Stimulated activated CD4-positive, alpha-beta T cell treated with anti-CD3 and anti-CD28 coated beads, Interleukin-1b, Interleukin-23, amount 100 ng/mL, for 48 hours (primary cell): Measurements from ENCODE around the gene NPM1.
"Not testable (repeated sequence)": the region's sequence is repeated elsewhere in the genome, so short reads cannot be mapped to it uniquely, and the experiment has no call there.

Experiments
- DNase-seq: peaks from one replicate; pipeline ENCODE4 v3.0.0-alpha.2; 2020

The NPM1 gene

DNA sequence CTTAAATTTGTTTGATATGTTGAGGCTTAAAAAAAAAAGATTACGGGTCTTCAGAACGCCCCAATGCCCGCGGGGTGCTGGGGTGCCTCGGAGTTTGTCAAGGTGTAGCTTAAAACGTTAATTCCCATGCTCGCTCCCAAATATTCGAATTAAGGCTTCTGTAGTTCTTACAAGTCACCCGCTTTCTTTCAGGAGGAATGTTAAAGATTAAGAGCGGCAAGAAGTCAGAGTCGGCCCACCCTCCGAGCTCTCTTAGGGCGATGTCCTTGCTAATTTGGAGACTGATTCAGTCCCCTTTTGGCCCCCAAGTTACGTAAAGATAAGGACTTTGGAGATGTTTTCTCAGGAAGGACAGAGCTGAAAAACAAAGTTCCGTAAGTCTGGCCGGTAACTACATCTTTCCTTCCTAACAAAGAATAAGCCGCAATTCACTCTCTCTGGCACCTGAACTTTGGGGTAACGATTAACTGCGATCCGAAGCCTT, 746 bp upstream of the NPM1 start:
- DNase-seq, result no peak

DNA sequence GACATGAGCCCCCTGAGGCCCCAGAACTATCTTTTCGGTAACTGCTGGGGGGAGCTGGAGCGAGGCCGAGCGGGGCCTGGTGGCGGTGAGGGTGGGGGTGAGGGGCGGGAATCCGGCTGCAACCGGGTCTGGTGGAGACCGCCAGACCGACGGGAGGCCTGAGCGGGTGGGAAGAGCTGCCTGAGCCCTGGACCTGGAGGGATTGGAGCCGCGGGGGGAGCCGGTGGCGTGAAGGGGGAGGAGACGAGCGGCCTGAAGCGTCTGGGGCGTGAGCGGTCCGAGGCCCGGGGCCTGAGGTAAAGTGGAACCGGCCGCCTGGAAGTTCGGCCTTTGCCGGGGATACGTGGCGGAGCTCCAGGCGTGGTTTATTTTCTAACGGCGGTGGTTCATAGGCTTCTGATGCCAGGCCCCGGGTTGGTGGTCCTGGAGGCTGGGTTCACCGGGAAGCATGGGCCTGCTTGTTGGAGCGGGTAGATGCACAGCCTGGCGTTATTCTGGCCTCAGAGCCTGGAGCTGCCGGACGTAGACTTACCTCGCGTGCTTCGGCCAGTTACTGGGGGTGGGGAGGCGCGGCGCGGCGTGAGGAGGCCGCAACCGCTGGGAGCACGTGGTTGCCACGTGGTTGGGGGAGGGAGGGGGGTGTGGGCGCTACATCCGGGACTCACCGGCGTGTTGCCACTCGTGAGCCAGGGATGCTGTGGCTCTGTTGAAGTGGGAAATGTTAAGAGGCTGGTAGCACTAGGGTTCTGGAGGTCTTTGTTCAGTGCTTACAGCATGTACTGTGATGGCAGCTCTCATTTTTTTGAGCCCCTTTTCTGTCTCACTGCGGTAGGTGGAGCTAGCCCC, 544 bp downstream of the NPM1 start:
- DNase-seq, result peak; percentile 83

DNA sequence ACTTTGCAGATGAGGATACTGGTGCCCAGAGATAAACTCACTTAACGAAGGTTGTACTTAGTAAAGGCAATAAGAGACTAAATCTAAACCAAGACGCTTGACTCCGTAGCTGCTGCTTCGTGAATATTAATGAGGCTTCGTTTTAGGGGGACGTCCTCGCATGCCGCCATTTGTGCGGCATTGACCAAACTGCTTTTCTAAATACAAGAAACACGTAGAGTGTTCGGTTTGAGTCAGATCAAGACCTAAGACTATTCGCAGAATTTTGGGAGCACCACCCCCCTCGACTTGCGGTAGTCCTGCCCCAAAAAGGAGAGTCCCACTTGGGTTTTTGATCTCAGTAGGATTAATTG, 1.1 kb downstream of the NPM1 start:
- peak; percentile 56 for DNase-seq

DNA sequence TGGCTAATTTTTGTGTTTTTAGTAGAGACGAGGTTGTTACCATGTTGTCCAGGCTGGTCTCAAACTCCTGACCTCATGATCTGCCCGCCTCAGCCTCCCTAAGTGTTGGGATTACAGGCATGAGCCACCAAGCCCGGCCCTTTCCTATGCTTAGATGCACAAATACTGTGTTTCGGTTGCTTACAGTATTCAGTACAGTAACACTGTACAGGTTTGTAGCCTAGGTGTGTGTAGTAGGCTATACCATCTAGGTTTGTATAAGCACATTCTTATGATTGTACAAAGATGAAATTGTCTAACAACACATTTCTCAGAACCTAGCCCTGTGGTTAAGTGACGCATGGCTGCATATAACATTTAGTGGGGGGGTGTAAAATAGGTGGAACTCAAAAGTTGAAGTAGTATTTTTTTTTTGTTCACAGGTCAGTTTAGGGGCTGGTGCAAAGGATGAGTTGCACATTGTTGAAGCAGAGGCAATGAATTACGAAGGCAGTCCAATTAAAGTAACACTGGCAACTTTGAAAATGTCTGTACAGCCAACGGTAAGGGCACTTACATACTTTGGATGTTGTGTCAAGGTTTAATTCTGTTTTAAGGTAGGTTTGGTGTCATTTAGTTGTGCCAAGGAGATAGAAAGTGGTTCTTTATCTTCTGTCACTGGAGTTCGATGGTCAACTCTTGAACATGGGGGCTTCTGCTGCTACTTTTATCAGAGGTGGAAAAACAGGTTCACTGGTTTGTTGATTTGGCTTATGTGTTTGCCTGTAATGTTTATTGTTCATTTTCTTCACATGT, 3.4 kb downstream of the NPM1 start:
- DNase-seq, result no peak

DNA sequence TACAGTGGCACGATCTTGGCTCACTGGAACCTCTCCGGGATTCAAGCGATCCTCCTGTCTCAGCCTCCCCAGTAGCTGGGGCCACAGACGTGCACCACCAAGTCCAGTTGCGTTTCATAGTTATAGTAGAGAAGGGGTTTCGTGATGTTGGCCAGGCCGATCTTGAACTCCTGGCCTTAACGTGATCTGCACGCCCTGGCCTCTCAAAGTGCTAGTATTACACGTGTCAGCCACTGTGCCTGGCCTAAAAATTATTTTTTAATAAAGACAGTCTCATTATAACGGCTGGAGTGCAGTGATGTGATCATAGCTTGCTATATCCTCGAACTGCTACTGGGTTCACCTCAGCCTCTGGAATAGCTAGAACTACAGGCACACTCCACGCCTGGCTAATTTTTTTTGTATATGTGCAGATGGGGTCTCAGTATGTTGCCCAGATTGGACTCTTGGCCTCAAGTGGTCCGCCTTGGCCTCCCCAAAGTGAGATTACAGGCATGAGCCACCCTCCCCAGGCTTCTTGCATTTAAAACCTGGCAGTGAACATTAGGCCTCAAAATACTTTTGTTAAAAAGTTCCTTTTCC, 4.4 kb downstream of the NPM1 start:
- no peak for DNase-seq

DNA sequence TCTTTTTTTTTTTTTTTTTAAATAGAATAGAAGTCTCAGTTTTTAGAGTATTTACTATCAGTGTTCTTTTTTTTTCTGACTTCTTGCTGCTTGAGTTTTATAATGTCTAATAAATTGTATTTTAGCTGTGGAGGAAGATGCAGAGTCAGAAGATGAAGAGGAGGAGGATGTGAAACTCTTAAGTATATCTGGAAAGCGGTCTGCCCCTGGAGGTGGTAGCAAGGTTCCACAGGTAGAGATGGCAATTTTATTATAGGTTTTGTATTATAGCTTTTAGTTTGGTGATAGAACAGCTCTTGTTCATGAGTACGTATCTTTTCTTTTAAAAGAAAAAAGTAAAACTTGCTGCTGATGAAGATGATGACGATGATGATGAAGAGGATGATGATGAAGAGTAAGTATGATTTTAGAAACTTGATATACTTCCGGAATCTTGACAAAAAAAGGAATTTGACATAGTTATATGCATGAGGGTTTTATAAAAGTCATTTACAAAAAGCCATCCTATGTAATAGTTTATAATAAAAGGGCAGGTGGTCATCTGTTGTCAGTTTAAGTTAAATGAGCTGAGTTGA, 5.0 kb downstream of the NPM1 start:
- no peak for DNase-seq

DNA sequence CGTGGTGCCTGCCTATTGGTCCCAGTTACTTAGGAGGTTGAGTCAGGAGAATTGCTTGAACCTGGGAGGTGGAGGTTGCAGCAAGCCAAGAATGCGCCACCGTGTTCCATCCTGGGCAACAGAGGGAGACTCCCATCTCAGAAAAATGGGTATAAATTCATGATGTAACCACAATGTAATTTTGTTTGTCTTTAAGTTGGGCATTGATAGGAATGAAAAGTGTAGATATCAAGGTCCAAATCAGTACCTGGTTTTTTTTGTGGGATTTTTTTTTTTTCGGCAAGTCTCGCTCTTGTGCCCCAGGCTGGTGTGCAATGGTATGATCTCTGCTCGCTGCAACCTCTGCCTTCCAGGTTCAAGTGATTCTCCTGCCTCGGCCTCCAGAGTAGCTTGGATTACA, 7.4 kb downstream of the NPM1 start:
- DNase-seq, result no peak

DNA sequence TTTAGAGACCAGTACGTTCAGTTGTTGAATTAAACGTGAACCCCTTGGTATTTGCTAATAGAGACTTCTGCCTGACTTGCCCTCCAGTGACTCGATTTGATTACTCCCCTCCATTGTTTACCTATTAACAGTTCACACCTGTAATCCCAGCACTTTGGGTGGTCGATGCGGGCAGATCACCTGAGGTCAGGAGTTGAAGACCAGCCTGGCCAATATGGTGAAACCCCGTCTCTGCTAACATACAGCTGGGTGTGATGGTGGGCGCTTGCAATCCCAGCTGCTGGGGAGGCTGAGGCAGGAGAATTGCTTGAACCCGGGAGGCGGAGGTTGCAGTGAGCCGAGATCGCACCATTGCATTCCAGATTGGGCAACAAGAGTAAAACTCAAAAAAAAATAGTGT, 8.9 kb downstream of the NPM1 start:
- not testable (repeated sequence) for DNase-seq

DNA sequence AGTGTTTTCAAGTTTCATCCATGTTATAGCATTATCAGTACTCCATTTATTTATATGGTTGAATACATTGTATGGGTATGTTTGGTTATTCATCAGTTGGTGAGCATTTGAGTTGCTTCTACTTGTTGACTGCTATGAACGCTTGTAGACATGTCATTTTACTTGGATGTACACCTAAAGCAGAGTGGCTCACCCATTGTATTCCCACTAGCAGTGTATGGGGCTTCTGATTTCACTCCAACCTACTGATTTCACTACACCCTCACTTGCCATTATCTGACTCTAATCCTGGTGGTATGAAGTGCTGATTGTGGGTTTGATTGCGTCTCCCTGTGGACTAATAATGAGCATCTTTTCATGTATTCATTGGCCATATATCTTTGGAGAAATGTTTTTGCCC, 9.5 kb downstream of the NPM1 start:
- no peak for DNase-seq

DNA sequence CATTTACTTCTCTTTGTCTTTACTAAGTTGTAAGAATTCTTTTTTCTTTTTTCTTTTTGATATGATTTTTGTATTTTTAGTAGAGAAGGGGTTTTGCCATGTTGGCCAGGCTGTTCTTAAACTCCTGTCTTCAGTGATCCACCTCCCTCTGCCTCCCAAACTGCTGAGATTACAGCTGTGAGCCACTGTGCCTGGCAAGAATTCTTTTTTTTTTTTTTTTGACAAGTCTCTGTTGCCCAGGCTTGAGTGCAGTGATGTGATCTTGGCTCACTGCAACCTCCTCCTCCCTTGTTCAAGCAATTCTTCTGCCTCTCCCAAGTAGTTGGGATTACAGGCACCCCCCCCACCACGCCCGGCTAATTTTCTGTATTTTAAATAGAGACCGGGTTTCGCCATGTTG, 9.9 kb downstream of the NPM1 start:
- DNase-seq, result no peak

DNA sequence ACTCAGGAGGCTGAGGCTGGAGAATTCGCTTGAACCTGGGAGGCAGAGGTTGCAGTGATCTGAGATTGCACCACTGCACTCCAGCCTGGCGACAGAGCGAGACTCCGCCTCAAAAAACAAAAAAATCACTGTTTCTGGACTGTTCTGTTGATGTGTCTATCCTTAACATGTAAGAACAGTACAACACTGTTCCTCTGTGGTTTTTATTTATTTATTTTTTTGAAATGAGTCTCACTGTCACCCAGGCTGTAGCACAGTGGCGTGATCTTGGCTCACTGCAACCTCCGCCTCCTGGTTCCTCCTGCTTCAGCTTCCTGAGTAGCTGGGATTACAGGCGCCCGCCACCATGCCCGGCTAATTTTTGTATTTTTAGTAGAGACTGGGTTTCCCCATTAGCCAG, 11.0 kb downstream of the NPM1 start:
- DNase-seq, result not testable (repeated sequence)

DNA sequence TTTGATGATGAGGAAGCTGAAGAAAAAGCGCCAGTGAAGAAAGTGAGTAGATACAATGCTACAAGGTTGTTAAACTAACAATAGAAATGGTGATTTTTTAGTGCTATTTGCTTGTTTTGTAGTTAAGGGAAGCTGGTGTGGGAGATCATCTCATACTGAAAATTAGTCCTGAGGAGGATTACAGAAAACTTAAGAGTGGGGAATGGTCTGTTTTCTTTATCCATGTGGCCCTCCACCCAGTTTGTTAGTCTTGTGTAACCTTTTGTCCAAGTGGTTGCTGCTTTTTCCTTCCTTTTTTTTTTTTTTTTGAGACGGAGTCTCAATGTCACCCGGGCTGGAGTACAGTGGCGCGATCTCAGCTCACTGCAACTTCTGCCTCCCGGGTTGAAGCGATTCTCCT, 12.5 kb downstream of the NPM1 start:
- DNase-seq, result no peak

DNA sequence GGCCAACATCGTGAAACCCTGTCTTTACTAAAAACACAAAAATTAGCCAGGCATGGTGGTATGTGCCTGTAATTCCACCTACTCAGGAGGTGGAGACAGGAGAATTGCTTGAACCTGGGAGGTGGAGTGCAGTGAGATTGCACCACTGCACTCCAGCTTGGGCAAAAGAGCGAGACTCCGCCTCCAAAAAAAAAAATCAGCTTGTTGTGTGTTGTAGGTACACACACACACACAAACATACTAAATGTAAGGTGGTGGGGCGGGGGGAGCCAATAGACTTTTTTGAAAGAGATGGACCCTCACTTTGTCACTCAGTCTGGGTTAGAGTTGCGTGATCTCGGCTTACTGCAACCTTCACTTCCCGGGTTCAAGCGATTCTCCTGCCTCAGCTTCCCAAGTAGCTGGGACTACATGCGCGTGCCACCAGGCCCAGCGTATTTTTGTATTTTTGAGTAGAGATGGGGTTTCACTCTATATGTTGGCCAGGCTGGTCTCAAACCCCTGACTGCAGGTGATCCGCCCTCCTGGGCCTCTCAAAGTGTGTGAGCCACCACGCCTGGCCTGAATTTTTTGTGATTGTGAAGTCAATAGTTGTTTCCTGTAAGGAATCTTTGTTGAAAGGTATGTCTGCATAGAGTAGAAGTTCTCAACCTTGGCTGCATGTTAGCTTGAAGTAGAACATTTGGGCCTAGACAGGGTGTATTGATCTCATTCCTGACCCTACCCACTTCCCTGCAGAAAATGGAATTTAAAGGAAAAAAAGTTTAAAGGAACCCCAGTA, 13.7 kb downstream of the NPM1 start:
- no peak for DNase-seq

DNA sequence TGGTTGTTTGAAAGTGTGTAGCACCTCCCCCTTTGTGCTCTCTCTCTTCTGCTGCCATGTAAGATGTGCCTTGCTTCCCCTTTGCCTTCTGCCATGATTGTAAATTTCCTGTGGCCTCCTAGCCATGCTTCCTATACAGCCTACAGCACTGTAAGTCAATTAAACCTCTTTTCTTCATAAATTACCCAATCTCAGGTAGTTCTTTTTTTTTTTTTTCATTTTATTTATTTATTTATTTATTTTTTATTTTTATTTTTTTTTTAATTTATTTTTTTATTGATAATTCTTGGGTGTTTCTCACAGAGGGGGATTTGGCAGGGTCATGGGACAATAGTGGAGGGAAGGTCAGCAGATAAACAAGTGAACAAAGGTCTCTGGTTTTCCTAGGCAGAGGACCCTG, 15.1 kb downstream of the NPM1 start:
- DNase-seq, result not testable (repeated sequence)

DNA sequence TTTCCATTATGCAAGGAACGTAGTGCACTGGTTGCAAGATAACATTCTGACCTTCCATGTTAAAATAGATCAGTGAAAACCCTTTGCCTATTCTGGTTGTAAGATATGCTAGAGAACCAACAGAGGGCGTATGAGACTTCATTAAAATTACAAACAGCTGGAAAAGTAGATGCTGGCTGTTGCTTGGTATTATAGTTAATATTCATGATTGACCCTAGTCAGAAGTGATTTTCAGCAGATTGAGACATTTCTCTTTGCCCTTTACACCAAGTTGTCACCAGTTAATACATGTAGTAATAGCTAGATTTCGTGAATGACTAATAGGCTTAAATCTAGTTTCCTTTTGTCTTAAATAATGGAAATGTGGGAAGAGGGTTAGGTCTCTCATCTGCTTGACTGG, 18.0 kb downstream of the NPM1 start:
- DNase-seq, result no peak

DNA sequence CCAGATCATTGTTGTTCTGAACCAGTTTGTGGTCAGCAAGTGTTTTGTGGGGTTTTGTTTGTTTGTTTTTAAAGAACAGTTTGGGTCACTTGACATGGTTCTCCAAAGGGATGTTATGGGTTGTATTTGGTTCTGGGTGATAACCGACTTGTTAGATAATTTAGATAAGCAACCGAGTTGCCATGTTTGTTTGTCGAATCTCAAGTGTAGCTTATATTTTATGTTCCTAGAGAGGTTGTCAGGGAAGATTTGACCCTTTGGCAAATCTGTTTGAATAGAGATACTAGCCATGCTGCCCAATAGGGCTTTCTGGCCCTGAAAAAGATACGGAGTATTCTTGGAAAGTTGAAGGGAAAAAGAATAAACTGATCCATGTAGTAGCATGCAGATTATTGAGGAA, 19.6 kb downstream of the NPM1 start:
- no peak for DNase-seq

DNA sequence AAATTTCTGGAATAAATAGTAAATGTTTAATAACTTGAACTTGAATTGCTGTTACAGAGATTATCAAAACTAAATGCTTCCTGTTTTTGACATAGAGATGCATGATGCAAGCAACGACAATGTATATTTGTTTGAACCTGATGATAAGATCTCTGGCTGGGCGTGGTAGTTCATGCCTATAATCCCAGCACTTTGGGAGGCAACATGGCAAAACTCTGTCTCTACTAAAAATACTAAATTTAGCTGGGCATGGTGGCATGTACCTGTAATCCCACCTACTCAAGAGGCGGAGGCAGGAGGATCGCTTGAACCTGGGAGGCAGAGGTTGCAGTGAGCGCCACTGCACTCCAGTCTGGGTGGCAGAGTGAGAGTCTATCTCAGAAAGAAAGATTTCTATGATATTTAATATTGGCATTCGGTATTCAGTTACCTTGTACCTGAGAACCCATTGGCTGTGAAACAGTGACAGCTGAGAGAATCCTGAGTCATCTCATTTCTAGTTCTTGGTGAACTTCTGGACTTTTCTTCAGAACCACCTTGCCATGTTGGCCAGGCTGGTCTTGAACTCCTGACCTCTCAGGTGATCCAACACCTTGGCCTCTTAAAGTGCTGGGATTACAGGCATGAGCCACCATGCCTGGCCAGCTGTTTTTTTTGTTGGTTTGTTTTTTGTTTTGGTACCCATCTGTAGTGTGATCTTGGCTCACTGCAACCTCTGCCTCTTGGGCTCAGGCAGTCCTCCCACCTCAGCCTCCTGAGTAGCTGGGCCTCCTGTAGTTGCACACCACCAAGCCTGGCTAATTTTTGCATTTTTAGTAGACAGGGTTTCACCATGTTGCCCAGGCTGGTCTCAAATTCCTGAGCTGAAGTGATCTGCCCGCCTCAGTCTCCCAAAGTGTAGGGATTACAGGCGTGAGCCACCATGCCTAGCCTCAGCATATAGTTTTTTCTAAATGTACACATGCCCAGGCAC, 21.8 kb downstream of the NPM1 start:
- no peak for DNase-seq

DNA sequence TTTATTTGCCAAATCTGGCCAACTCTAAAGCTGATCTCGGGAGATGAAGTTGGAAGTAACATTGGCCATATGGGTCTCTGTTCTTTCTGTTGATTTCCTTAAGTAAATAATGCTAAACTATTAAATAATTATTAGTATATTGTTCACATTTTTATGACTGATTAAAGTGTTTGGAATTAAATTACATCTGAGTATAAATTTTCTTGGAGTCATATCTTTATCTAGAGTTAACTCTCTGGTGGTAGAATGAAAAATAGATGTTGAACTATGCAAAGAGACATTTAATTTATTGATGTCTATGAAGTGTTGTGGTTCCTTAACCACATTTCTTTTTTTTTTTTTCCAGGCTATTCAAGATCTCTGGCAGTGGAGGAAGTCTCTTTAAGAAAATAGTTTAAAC, 22.5 kb downstream of the NPM1 start:
- no peak for DNase-seq

DNA sequence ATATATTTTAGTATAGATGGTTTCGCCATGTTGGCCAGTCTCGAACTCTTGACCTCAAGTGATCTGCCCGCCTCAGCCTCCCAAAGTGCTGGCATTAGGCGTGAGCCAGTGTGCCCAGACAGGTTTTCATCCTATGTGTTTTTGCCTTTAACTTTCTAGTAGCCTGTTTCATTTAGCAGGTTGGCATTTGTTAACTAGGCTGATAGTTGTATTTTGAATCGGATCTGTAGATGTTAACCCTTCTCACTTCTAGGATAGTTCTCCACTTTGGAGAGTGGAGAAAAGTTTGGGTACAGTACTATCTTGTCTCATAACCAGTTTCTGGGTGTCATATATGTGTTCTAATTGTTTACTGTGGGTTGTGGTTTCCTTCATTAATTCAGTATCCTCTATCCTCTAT, 24.5 kb downstream of the NPM1 start:
- no peak for DNase-seq

DNA sequence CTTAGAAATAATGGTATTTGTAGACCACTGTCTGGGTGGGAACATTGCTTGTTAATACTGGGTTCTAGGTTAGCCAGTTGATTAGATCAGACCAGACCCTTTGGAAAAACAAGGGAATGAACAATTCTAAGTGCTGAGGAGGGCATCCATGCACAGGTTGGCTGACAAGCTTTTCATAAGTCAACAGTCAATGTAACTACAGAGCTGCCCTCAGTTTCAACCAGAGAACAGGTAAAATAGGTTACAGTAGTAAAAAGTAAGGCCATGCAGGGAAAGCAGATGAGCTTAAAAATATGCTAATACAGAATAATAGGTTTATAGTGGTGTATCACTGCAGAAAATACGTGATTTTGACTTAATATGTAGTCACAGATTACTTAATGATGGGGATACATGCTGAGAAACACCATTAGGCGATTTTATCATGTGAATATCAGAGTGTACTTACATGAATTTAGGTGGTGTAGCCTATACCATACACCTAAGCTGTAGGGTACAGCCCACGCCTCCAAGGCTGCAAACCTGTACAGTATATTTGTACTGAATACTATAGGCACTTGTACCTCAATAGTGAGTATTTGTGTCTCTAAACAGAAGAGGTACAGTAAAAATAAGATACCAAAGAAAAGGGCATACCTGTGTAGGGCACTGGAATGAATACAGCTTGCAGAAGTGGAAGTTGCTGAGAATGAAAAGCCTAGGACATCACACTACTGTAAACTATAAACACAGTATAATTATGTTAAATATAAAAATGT, 25.7 kb downstream of the NPM1 start:
- no peak for DNase-seq

DNA sequence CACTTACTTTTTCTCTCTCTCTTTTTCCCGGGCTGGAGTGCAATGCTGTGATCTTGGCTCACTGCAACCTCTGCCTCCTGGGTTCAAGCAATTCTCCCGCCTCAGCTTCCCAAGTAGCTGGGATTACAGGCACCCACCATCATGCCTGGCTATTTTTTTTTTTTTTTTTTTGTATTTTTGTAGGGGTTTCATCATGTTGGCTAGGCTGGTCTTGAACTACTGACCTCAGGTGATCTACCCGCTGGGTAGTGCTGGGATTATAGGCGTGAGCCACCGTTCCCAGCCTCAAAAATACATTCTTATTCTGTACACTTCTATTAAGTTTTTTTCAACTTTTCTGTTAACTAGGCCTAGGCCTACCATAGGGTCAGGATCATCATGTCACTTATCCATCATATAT, 26.3 kb downstream of the NPM1 start:
- not testable (repeated sequence) for DNase-seq
